ENCODE results near the gene BBIP1.

The BBIP1 gene

DNA sequence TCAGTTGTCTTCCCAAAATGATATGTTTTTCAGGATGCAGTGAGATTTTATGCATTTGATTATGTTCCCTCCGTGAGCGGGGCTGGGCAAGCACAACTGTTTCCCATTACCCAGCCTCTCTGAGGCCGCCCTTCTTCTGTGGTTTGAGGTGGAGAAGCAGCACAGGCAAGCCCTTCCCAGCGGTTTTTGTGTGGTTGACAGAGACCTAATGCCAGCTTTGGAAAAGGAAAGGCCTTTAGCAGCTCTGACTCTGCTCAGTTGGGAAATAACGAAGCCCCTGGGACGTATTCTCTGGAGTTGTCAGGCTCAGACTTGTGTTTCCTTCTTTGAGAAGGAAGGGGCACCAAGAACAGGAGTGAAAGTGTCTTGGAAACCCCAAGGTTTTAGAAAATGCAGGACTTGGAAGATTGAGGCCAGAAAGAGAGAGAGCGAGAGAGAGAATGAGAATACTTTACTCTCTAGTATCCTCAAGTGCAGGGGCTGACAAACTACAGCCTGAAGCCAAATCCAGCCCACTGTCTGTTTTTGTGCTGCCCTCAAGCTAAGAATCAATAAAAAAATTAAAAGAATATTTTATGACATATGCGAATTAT lies 67.9 kb downstream of the BBIP1 start:
- peaks cover 63% of the 10 kb centered on the region for H3K4me1 Mint-ChIP-seq
- no peak for ATAC-seq

DNA sequence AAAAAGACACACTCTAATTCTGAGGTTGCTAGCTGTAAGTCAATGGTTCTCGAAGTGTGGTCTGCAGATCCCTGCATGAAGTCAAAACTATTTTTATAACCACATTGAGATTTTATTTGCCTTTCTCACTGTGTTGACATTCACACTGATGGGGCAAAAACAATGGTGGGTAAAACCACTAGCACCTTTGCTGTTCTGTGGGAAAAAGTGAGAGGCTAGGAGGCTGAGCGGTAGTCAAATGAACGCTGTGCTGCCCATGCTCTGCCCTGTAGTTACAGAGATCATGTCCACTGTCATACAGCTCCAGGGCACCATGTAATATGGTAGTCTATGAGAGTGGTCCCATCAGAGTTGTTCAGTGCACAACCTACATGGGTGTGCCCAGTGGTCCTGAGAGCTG lies 68.9 kb downstream of the BBIP1 start:
- Mint-ChIP-seq H3K27ac (no peak overlapping the region), H3K27me3 (no peaks in the 10 kb centered on the region), H3K4me1 (peaks cover 73% of the 10 kb centered on the region), H3K4me3 (no peak overlapping the region), H3K9me3 (no peaks in the 10 kb centered on the region), H3K36me3 (peaks cover 3% of the 10 kb centered on the region)
- ATAC-seq, result no peak

More for the DNA sequence above, 67.9 kb downstream of the BBIP1 start:
- H3K27me3 Mint-ChIP-seq, result no peaks in the 10 kb centered on the region
- H3K9me3 Mint-ChIP-seq, result no peaks in the 10 kb centered on the region
- H3K4me3 Mint-ChIP-seq, result no peak overlapping the region
- no peak overlapping the region for H3K27ac Mint-ChIP-seq
- no peaks in the 10 kb centered on the region for H3K36me3 Mint-ChIP-seq

Measured in stimulated activated memory B cell treated with anti-CD40 and anti-IgM and Interleukin-4, amounts not matched to agents 10 μg/mL and 1 μg/mL and 100 μg/mL, for 72 hours (primary cell).